MG63 (cell line): ENCODE results near the gene COMTD1. TPM values are rescaled to one million over a fixed set of nuclear protein-coding genes. Genes with fewer than 3 reads are reported as not detected.
A peak's percentile ranks its signal among the peaks of the same experiment; 100 is the strongest.

Source experiments
- DNase-seq: peaks from one replicate; pipeline ENCODE4 v3.0.0-alpha.2; 2020
- H3K27me3 ChIP-seq: fragments of 250-450 bp; sonication (Bioruptor Pico); 2 replicates; pipeline ENCODE4 v1.5.1; 2020; ENCODE audit warnings: mild to moderate bottlenecking, moderate library complexity
- H3K36me3 ChIP-seq: fragments of 250-450 bp; sonication (Bioruptor Pico); 2 replicates; pipeline ENCODE4 v1.5.1; 2020; ENCODE audit warnings: mild to moderate bottlenecking, moderate library complexity
- H3K4me3 ChIP-seq: fragments of 250-450 bp; sonication (Bioruptor Pico); 2 replicates; pipeline ENCODE4 v1.5.1; 2020; ENCODE audit warnings: mild to moderate bottlenecking, moderate library complexity
- H3K9me3 ChIP-seq: fragments of 250-450 bp; sonication (Bioruptor Pico); 2 replicates; pipeline ENCODE4 v1.5.1; 2020; ENCODE audit warnings: mild to moderate bottlenecking, moderate library complexity
- total RNA-seq: library from RNA; depleted of rRNA; stranded (reverse); fragments of >200 nt; shearing (Covaris generic); gene quantifications from 2 replicates; pipeline ENCODE4 v1.2.3, GENCODE V29; 2014; ENCODE audit warnings: low replicate concordance

The COMTD1 gene
- total RNA-seq, 1 experiment from 2014 or later: 18.1 TPM

DNA sequence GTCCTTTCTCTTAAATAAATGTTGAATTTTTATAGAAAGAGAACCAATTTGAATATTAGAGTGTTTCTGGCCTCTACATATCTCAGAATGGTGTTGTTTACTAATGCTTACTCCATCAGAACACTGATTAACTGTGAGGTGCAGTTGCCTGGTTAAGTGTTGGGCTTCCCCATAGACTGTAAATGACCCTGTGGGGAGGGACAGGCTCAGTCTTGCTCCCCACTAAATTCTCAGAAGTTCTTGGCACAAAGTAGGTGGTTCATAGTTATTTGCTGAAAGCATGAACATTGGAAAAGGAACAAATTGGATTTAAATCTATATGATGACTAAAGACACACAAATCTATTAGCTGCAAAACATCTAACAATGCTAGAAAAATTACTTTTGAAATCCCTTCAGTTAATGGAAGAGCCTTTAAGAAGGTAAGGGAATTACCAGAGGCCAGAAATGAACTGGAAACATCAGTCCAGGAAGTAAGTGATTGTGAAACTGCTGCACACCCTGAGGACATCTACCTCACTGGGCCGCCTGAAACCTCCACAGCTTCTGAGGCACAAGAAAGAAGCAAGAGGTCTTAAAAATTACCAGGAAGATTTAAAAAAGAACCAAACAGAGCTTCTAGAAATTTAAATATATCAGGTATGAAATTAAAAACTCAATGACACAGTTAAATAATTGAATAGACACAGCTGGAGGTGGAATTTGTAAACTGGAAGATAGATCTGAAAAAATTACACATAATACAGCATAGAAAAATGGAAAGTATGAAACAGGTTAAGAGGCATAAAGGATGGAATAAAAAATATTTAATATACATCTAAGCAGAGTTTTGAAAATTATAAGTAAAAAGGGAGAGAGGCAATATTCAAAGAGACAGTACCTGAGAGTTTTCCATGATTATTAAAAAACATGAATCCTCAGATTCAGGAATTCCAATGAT, 17.8 kb upstream of the COMTD1 start:
- DNase-seq: no peak
- Histone ChIP-seq H3K36me3 (no peaks in the 10 kb centered on the region), H3K9me3 (peaks cover 6% of the 10 kb centered on the region; the same call in 1 of the 2 replicates), H3K4me3 (no peak overlapping the region), H3K27me3 (no peaks in the 10 kb centered on the region)

DNA sequence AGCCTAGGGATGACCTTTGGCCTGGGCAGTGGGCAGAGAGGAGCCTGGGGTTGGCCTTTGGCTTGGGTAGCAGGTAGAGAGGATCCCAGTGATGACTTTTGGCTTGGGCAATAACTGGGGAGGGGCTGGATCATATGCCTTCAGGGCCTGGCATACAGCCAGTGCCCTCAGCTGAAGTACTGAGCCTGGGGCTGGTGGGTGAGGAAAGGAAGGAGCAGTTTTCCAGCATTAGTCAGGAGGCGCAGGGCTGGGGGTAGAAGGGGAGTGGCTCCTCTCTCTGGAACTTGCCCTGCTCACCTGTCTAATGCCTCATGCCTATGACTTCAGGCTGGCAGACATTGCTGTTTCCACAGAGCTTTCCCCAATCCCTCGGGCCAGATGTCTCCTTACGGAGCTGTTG, 15.2 kb upstream of the COMTD1 start:
- no peaks in the 10 kb centered on the region for H3K36me3 ChIP-seq
- peaks cover 6% of the 10 kb centered on the region; the same call in 1 of the 2 replicates for H3K9me3 ChIP-seq
- no peak overlapping the region for H3K4me3 ChIP-seq
- no peak for DNase-seq
- no peaks in the 10 kb centered on the region for H3K27me3 ChIP-seq

DNA sequence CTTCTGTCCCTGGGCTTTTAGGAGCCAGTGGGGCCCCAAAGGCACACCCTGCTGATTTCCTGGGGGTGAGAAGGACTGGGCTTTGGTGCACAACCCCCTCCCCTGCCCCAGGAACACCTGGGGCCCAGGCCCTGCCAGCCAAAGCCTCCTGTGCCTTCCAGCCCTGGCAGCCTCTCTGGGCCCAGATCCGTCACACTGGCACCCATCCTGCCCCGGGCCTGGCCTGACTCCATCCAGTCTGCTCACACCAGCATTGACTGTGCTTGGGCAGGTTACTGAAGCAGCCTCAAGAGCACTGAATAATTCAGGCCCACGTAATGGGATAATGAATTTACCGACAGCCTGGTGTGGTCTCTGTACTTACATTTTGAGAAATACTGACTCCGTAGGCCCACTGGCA, 12.0 kb upstream of the COMTD1 start:
- Histone ChIP-seq H3K9me3 (no peaks in the 10 kb centered on the region), H3K36me3 (no peaks in the 10 kb centered on the region), H3K27me3 (no peaks in the 10 kb centered on the region), H3K4me3 (no peak overlapping the region)
- DNase-seq: peak; percentile 16

DNA sequence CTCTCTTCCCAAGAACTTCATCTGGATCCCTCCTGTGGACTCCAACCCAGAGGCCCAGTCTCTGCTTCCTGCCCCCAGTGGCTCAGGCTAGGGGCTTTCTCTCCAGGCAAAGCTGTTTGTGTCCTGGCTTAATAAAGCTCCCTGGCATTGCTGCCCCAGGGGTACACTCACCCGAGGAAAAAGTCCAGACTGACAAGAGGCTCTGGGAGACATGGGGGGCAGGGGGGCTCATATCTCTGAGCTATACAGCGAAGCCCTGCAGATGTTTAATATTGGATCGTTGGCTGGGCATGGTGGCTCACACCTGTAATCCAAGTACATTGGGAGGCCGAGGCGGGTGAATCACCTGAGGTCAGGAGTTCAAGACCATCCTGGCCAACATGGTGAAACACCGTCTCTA, 10.7 kb upstream of the COMTD1 start:
- H3K4me3 ChIP-seq: no peak overlapping the region
- H3K36me3 ChIP-seq: no peaks in the 10 kb centered on the region
- DNase-seq: no peak
- H3K27me3 ChIP-seq: no peaks in the 10 kb centered on the region
- H3K9me3 ChIP-seq: no peaks in the 10 kb centered on the region

DNA sequence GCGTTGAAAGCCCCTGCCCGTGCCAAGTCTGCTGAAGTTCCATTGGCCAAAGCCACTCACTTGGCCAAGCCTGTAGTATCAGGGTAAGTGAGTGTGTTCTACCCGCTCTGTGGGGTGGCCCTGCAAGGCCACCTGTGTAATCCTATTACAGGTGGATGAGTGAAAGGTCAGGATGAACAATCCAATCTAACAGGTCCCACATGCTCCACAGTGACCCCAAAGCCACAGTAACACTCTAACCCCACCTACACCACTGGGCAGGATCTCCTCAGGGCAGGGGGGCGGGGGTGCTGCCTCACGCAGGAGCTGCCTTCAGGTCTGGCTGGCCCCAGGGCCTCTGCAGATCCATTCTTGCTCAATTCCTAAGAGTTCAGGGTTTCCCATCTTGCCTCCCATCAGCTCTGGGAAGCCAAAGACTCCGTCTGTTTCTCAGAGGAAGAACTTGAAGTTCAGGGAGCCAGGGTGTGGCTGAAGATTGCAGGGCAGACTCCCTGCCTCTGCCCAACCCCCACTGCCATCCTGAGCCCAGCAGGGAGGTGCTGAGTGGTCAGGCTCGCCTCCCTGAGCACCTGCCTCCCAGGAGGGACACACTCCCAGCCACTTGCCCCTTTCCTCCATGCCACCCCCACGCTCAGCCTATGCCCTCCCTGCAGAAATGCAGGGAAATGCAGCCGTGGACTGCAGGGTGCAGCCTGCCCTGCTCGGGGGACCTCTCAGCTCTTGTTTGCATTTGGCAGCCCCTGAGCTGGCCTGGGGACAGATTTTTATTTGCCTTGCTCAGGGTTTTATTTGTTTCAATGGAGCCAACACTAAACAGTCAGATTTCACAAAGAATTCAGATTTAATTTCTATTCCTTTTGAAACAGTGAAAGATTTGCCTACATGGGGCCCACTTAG, 9.8 kb upstream of the COMTD1 start:
- Histone ChIP-seq H3K4me3 (no peak overlapping the region), H3K27me3 (no peaks in the 10 kb centered on the region), H3K36me3 (no peaks in the 10 kb centered on the region), H3K9me3 (no peaks in the 10 kb centered on the region)
- DNase-seq: no peak

DNA sequence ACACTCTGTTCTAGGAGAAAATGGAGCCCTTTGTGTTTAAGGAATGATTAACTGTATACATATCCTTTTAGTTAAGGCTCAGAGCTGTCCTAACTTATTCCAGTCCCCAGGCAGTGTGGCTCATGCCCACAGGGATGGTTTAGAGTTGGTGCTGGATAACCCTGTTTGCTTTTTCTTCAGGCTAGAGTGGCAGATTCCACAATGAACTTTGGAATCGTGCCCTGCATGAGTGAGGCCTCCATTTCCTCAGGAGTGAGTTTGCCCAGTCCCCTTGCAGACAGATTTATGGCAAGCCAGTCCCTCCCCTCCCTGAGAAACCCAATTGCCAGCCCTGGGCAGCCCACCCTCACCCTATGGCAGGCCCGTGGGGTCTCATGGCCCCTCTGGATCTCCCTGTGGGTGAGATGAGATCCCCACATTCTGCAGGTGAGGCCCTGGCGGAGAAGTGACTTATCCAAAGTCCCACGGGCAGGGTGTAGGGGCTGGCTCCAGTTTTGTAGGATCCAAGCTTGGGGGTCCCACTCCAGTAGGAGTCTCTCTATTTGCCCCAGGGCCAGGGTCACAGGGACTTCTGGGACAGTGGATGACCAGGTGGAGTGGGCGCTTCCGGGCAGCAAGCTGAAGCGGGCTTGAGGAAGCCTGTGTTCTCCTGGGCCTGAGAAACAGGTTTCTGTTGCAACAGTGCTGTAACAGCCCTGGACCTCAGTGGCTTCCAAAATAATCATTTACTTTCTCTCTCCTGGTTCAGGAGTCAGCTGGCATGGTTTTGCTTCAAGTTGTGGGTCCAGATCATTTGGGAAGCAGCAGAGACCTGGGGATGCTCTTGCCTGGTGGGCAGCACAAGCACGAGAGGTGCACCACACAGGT, 9.0 kb upstream of the COMTD1 start:
- H3K4me3 ChIP-seq: no peak overlapping the region
- no peaks in the 10 kb centered on the region for H3K9me3 ChIP-seq
- H3K36me3 ChIP-seq: no peaks in the 10 kb centered on the region
- no peak for DNase-seq
- H3K27me3 ChIP-seq: no peaks in the 10 kb centered on the region

DNA sequence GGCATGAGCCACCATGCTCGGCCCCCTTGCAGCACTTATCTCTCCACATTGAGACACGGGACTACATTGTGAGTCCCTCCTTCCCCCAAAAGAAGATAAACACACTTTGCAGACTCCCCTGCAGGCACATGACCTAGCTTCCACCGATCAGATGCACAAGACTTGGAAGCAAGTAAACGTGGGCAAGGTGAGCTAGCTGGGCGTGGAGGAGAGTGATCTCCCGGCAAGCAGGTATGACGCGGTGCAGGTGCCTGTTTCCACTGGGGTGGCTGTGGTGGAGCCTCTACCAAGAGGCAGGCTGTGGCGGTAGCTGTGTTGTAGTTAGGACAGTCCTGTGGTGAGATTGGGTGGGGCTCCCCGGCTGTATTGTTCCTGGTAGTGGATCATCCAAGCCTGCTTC, 7.7 kb upstream of the COMTD1 start:
- Histone ChIP-seq H3K36me3 (no peaks in the 10 kb centered on the region), H3K4me3 (no peak overlapping the region), H3K9me3 (no peaks in the 10 kb centered on the region), H3K27me3 (no peaks in the 10 kb centered on the region)
- DNase-seq: no peak

DNA sequence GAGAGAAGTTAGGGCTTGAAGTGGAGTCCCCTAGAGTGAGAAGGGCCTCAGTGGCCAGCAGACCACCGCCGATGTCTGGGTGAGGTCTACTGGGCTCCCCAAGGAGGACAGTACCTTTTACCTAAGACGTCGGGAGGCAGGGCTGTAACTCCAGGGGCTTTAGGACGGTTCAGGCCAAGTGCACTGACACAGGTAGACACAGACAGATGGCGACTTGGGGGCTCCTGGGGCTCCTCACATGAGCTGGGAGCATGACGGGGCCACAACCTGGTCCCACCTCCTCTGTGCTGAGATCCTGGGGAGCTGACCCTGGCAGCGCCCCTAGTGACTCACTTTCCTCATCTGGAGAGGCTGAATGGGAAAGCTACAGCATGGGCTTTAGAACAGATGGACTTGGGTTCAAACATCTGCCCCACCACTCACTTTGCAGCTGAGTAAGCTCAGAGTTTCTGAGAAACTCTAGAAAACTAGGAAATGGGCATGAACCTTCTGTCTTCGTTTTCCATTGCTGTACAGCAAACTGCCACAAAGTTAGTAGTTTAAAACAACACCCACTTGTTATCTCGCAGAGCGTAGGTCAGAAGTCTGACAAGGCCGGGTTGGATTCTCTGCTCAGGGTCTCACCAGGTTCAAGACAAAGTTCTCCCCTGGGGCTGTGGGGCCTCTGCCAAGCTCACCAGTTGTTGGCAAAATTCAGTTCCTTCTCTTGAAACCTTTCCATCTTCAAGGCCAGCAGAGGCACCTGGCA, 4.7 kb upstream of the COMTD1 start:
- Histone ChIP-seq H3K4me3 (no peak overlapping the region), H3K27me3 (no peaks in the 10 kb centered on the region), H3K9me3 (no peaks in the 10 kb centered on the region), H3K36me3 (no peaks in the 10 kb centered on the region)
- no peak for DNase-seq

DNA sequence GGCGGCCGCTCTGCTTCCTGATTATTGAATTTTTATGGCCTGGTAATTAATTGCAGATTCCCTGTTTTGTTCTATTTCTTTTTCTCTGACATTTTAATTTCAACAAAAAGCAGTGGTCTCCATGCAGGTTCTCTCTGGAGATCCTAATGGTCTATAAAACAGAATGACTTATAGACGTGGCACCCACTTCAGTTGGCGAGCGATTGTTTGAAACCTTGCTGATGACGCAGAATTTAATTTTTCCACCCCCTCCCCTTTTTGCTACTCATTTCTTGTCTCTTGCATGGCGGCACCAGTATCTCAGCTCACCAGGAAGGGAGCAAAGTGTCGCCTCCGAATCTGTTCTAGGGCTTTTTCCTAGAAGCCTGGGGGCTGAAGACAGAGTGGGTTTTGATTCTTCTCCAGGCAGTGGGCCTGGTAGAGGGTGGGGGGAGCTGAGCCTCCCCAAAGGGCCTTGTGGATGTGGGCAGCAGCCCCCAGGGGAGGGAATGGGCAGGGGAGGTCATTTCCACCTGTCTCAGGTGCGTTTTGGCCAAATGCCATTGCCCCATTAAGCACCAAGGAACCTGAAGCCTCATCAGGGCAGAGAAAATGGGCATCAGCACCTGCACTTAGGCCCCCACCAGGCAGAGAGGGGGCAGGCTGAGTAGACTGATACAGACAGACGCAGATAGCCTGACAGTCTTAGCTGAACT, 3.5 kb upstream of the COMTD1 start:
- H3K36me3 ChIP-seq: no peaks in the 10 kb centered on the region
- H3K4me3 ChIP-seq: no peak overlapping the region
- H3K27me3 ChIP-seq: no peaks in the 10 kb centered on the region
- DNase-seq: no peak
- no peaks in the 10 kb centered on the region for H3K9me3 ChIP-seq

DNA sequence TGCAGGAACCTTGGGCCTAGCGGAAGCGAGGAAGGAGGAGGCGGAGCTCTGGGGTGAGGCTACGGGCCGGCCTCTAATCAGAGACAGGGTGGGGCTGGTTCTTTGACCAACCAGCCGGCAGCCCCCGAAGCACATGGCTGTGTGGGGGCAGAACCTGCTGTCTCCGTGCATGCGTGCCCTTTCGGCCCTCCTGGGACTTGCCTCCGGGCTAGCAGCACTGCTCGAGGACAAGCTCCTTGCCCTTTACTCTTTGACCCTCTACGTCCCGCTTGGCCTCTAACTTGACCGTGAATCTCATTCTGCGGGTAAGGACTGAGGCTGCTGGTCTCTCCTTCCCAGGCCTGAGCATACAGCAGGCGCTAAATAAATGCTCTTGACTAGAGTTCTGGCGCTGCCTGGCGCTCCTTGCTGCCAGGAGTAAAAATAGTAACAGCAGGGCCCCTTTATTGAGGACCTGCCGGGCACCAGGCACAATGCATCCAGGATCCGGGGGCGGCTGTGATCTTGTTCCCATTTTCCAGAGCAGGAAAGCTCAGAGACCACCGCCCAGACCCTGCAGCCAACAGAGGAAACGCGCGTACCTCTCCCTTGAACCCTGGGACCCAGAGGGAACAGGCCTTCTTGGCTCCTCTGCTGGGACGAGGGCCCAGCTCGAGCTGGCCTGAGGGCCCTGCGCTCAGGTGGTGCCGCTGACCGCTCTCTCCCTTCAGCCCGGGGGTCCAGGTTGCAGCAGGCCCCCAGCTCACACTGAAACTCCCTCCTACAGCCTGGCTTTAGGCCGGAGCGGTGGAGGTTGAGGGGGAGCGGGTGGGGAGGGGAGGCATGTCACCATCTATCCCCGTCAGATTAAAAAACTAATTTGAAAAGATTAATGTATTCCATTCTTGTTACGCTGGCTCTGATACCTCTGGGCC, 2.7 kb upstream of the COMTD1 start:
- Histone ChIP-seq H3K4me3 (no peak overlapping the region), H3K36me3 (no peaks in the 10 kb centered on the region), H3K9me3 (no peaks in the 10 kb centered on the region), H3K27me3 (no peaks in the 10 kb centered on the region)
- DNase-seq: no peak

DNA sequence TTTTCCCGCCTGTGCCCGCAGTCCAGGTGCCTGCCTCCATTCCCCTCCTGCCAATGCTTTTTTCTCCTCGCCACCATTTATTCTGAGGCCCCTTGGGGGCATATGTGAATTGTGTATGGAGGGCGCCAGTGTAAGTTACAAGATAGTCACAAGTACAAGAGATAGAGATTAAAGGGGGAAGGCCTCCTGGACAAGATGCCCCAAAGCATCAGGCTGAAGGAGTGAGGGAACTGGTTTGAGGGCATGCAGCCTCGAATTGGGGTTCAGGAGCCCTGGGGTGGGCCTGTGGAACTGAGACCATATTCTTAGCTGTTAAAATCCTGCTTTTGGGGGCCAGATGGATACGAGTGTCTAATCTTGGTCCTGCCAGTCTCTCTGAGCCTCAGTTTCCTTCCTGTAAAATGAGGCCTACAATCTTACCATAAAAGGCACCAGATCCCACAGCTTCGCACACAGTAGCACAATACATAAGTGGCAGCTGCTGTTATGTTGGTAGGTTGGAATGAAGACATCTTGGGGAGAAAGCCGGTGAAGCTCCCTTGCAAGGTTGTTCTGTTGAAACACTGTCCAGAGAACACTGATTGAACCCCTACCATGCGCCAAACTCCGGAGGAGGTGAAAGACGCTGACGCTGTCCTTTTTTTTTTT, 545 bp upstream of the COMTD1 start:
- Histone ChIP-seq H3K36me3 (peaks cover 16% of the 10 kb centered on the region), H3K9me3 (no peaks in the 10 kb centered on the region), H3K4me3 (peak overlapping the region; percentile 57)

DNA sequence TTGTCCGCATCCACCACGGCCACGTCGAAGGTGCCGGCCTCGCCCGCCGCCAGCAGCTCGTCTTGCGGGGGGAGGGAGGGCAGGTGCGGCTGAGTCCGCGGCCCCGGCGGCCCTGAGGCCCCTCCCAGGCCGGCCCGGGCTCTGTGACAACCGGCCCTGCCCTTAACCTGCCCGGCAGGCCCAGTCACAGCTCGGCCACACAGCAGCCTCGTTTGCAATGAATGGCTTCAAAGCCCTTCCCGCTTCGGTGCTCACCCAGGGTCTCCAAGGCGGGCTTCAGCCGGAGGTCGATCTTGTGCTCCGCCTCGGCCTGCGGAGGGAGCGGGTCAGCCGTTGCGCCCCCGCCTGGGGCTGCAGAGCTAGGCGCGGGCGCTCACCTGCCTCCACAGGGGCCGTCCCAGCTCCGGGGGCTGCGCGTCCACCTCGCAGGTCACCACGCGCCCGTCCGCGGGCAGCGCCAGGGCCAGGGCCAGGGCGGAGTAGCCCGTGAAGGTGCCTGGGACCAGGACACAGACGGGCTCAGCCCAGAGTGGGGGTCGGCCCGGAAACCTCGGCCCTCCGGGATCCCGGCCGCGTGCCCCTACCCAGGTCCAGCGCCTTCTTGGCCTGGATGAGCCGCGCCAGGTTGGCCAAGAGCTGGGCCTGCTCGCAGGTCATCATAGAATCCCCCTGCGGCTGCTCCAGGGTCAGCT, 928 bp downstream of the COMTD1 start:
- DNase-seq: peak; percentile 16
- H3K4me3 ChIP-seq: peak overlapping the region; percentile 57
- H3K27me3 ChIP-seq: no peaks in the 10 kb centered on the region
- no peaks in the 10 kb centered on the region for H3K9me3 ChIP-seq
- peaks cover 30% of the 10 kb centered on the region for H3K36me3 ChIP-seq

More for the DNA sequence above, 545 bp upstream of the COMTD1 start:
- no peaks in the 10 kb centered on the region for H3K27me3 ChIP-seq
- DNase-seq: no peak

DNA sequence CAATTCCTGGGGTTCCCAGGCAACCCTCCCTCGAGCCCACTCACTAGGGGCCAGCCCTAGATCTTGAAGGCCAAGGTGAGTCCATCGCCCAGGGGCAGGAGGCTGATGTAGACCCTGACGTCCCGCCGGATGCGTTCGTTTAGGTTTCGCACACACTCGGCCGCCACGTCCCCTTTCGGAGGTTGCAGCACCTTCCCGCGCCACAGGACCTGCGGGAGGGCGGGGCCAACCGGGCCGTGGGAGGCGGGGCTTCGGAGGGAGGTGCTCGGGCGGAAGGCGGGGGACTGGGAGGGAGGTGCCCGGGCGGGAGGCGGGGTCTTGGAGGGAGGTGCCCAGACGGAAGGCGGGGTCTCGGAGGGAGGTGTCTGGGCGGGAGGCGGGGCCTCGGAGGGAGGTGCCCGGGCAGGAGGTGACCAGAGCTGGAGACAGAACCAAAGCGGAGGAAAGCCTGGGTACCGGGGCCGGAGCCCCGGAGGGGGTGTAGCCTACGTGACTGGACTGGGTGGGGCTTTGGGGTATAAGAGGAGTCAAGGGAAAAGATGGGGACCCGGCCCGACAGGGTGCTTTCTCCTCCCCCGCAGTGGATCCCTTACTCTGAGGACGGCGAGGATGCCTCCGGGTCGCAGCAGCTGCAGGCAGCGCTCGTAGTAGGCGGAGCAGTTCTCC, 1.6 kb downstream of the COMTD1 start:
- DNase-seq: peak; percentile 90
- Histone ChIP-seq H3K4me3 (peak overlapping the region; percentile 57), H3K9me3 (no peaks in the 10 kb centered on the region), H3K36me3 (peaks cover 37% of the 10 kb centered on the region), H3K27me3 (no peaks in the 10 kb centered on the region)
